ENCODE measurements around the gene ZNF581. TPM values are rescaled to one million over a fixed set of nuclear protein-coding genes. Genes with fewer than 3 reads are reported as not detected.

ZNF581 gene
- total RNA-seq, 1 donor from 2014 or later: 15.5 TPM

GRCh38 chr19:55667511-55667910, 24.1 kb downstream of the ZNF581 start:
- H3K36me3 ChIP-seq: peaks cover 0 to 79% of the 10 kb centered on the region in 2 donors

DNA sequence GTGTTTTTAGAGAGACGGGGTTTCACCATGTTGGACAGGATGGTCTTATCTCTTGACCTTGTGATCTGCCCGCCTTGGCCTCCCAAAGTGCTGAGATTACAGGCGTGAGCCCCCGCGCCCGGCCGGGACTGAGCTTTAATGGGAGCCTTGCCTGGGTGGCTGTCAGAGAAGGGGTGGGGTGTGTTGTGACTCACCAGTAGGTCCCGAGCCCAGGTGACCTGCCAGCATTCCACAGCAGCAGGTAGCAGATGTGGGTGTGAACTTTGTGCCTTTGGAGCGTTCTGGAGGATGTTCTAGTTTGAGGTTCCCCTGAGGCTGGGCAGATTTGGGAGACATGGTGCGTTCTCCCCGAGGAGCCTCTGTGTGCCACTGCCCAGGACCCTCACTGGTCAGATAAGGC, 24.5 kb downstream of the ZNF581 start:
- DNase-seq (ENCODE audit: extremely low spot score in 2 of 2): no peak
- Histone ChIP-seq H3K27ac (no peak overlapping the region), H3K36me3 (peaks cover 0 to 78% of the 10 kb centered on the region in 2 donors), H3K4me3 (no peak overlapping the region), H3K4me1 (no peaks in the 10 kb centered on the region), H3K9me3 (no peaks in the 10 kb centered on the region), H3K27me3 (no peaks in the 10 kb centered on the region)
- TF ChIP-seq POLR2A (IDR thresholded peaks at IDR 0.05): no peak
- TF ChIP-seq, protein P1, sequence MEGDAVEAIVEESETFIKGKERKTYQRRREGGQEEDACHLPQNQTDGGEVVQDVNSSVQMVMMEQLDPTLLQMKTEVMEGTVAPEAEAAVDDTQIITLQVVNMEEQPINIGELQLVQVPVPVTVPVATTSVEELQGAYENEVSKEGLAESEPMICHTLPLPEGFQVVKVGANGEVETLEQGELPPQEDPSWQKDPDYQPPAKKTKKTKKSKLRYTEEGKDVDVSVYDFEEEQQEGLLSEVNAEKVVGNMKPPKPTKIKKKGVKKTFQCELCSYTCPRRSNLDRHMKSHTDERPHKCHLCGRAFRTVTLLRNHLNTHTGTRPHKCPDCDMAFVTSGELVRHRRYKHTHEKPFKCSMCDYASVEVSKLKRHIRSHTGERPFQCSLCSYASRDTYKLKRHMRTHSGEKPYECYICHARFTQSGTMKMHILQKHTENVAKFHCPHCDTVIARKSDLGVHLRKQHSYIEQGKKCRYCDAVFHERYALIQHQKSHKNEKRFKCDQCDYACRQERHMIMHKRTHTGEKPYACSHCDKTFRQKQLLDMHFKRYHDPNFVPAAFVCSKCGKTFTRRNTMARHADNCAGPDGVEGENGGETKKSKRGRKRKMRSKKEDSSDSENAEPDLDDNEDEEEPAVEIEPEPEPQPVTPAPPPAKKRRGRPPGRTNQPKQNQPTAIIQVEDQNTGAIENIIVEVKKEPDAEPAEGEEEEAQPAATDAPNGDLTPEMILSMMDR (IDR thresholded peaks at IDR 0.05): no peak
- TF ChIP-seq POLR2AphosphoS5 (IDR thresholded peaks at IDR 0.05; ENCODE audit: insufficient read depth in 1 of 2, low read depth in 1 of 2): no peak
- intact Hi-C loops (cut with DNase I): loop anchor here (10.0 kb wide), 1 partner anchor 553 kb away; the partner anchor contains the start of gene PPP1R12C

More at GRCh38 chr19:55667511-55667910, 24.1 kb downstream of the ZNF581 start:
- no peak overlapping the region for H3K4me3 ChIP-seq
- no peaks in the 10 kb centered on the region for H3K4me1 ChIP-seq
- intact Hi-C loops (cut with DNase I): loop anchor here (10.0 kb wide), 1 partner anchor 553 kb away; the partner anchor contains the start of gene PPP1R12C
- H3K9me3 ChIP-seq: no peaks in the 10 kb centered on the region
- DNase-seq (ENCODE audit: extremely low spot score in 2 of 2): no peak
- TF ChIP-seq POLR2A (IDR thresholded peaks at IDR 0.05): no peak
- TF ChIP-seq, protein P1 (IDR thresholded peaks at IDR 0.05): no peak
- no peak for TF ChIP-seq POLR2AphosphoS5 (IDR thresholded peaks at IDR 0.05; ENCODE audit: insufficient read depth in 1 of 2, low read depth in 1 of 2)
- no peak overlapping the region for H3K27ac ChIP-seq
- H3K27me3 ChIP-seq: no peaks in the 10 kb centered on the region

GRCh38 chr19:55668603-55669348, 25.3 kb downstream of the ZNF581 start:
- Histone ChIP-seq H3K27me3 (no peaks in the 10 kb centered on the region), H3K27ac (no peak overlapping the region), H3K9me3 (no peaks in the 10 kb centered on the region), H3K36me3 (peaks cover 0 to 73% of the 10 kb centered on the region in 2 donors), H3K4me3 (no peak overlapping the region), H3K4me1 (peaks cover 2% of the 10 kb centered on the region)
- TF ChIP-seq, protein P1 (IDR thresholded peaks at IDR 0.05): no peak
- TF ChIP-seq POLR2A (IDR thresholded peaks at IDR 0.05) (no peak), POLR2AphosphoS5 (IDR thresholded peaks at IDR 0.05; ENCODE audit: insufficient read depth in 1 of 2, low read depth in 1 of 2) (no peak)
- no peak for DNase-seq (ENCODE audit: extremely low spot score in 2 of 2)
- intact Hi-C loops (cut with DNase I): loop anchor here (10.0 kb wide), 1 partner anchor 554 kb away; the partner anchor contains the start of gene PPP1R12C

DNA sequence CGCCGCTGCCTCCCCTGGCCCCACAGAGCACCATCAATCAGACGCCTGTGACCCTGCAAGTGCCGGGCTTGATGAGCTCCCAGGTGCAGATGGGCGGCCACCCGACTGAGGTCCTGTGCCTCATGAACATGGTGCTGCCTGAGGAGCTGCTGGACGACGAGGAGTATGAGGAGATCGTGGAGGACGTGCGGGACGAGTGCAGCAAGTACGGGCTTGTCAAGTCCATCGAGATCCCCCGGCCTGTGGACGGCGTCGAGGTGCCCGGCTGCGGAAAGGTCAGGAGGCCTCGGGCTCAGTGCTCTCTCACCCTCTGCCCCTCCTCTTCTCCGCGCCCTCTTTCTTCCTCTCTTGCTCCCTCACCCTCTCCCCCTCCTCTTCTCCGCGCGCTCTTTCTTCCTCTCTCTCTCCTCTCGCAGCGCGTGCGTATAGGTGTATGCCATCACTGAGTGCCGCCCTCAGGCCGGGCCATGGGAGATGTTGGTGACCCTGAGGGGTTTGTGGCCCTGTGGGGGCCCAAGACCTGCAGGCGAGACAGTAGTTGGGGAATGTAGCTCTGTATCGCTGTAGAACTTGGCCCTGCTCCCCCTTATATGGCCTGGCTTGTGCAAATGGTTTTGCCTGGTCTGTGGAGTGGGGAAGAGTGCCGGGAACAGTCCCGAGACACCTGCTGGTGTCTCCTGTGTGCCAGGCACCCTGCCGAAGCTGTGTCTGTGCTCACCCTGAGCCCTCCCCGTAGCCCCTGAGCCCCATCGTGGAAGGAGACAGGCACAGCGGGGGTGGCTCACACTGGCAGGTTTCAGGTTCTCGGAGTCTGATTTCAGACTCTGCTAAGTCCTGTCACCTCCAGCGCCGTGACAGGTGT, 26.2 kb downstream of the ZNF581 start:
- H3K27me3 ChIP-seq: no peaks in the 10 kb centered on the region
- H3K4me1 ChIP-seq: peaks cover 11% of the 10 kb centered on the region
- no peak overlapping the region for H3K4me3 ChIP-seq
- intact Hi-C loops (cut with DNase I): loop anchor here (10.0 kb wide), 1 partner anchor 555 kb away; the partner anchor contains the start of gene PPP1R12C
- H3K27ac ChIP-seq: no peak overlapping the region
- peaks cover 0 to 72% of the 10 kb centered on the region in 2 donors for H3K36me3 ChIP-seq
- TF ChIP-seq POLR2AphosphoS5 (IDR thresholded peaks at IDR 0.05; ENCODE audit: insufficient read depth in 1 of 2, low read depth in 1 of 2) (no peak), POLR2A (IDR thresholded peaks at IDR 0.05) (no peak)
- TF ChIP-seq, protein P1 (IDR thresholded peaks at IDR 0.05): no peak
- no peaks in the 10 kb centered on the region for H3K9me3 ChIP-seq
- no peak for DNase-seq (ENCODE audit: extremely low spot score in 2 of 2)
